A549 treated with dexamethasone at 1 μM for 4 hours (cell line): ENCODE results near the gene TSPAN1. TPM values are rescaled to one million over a fixed set of nuclear protein-coding genes. Genes with fewer than 3 reads are reported as not detected.

Source experiments
- total RNA-seq: library from RNA; stranded (reverse); fragments of 200-300 nt; extraction: Qiagen RNA extraction; gene quantifications from 5 replicates; pipeline ENCODE4 v1.2.3, GENCODE V29; 2022

Gene TSPAN1
- total RNA-seq: 1.7 to 2.6 TPM (median 2.3 TPM) in 5 replicates

GRCh38 chr1:46174448-46175231 lies at the start of gene TSPAN1:
TSPAN1 (plus strand) TSS chr1:46175087; CDS start chr1:46181108, 6,021 bp downstream.

GRCh38 chr1:46132529-46133180 lies 42.2 kb upstream of the TSPAN1 start, which contains the start of gene PIK3R3:
PIK3R3 (minus strand) TSS chr1:46132629; CDS start chr1:46131952, 677 bp downstream.

GRCh38 chr1:46176211-46176865 lies 1.5 kb downstream of the TSPAN1 start, which contains the start of gene P3R3URF:
P3R3URF (minus strand) TSS chr1:46176488; CDS start chr1:46176471, 17 bp downstream.

GRCh38 chr1:46197964-46198811 lies 23.3 kb downstream of the TSPAN1 start, which contains the start of gene POMGNT1:
POMGNT1 (minus strand) TSS chr1:46198434; CDS start chr1:46197821, 613 bp downstream.

Other genes with a start within 250 kb of the TSPAN1 start
- 1.8 to 2.2 TPM (median 1.8 TPM) in 5 replicates for gene PIK3R3, start 42.5 kb upstream of the TSPAN1 start, total RNA-seq
- not detected in 5 replicates for gene P3R3URF, start 1.4 kb downstream of the TSPAN1 start, total RNA-seq
- 36.0 to 48.3 TPM (median 46.7 TPM) in 5 replicates for gene POMGNT1, start 23.3 kb downstream of the TSPAN1 start, total RNA-seq
- gene LURAP1, start 28.2 kb downstream of the TSPAN1 start, total RNA-seq: 0.05 TPM in 1 of 5 replicates, not detected in the others
- 8.8 to 10.4 TPM (median 9.1 TPM) in 5 replicates for gene RAD54L, start 72.7 kb downstream of the TSPAN1 start, total RNA-seq
- gene LRRC41, start 128.5 kb downstream of the TSPAN1 start, total RNA-seq: 34.2 to 45.2 TPM (median 43.9 TPM) in 5 replicates
- gene UQCRH, start 128.6 kb downstream of the TSPAN1 start, total RNA-seq: 341 to 613 TPM (median 363 TPM) in 5 replicates
- 10.5 to 15.4 TPM (median 14.4 TPM) in 5 replicates for gene NSUN4, start 165.7 kb downstream of the TSPAN1 start, total RNA-seq
- gene FAAH, start 219.2 kb downstream of the TSPAN1 start, total RNA-seq: 0.48 to 1.2 TPM (median 0.79 TPM) in 5 replicates